ENCODE measurements around the gene NPR3. TPM values are rescaled to one million over a fixed set of nuclear protein-coding genes. Genes with fewer than 3 reads are reported as not detected.

NPR3 gene
- total and polyA plus RNA-seq, 3 donors from 2014 or later, result 2.8 to 3.9 (median 3.2) TPM

DNA sequence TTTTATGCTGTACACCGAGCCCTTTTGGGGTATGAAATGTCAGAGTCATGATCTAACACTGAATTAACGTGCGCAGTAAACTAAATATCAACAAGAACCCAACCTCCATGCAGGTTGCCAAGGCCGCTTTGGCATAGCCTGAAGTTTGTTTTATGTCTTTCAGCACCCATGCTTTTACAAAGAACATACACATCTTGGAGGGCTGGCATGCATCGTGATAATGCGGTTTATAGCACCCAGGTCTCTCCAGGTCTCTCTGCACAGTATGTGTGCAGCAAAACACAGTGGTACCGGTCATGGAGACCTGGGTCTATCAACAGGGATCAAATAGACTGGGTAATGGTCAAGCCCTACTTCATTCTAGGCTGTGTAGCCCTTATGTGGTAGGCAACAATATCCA lies 11.8 kb downstream of the NPR3 start:
- no peak for TF ChIP-seq POLR2A (IDR thresholded peaks at IDR 0.05)
- TF ChIP-seq, protein P1, sequence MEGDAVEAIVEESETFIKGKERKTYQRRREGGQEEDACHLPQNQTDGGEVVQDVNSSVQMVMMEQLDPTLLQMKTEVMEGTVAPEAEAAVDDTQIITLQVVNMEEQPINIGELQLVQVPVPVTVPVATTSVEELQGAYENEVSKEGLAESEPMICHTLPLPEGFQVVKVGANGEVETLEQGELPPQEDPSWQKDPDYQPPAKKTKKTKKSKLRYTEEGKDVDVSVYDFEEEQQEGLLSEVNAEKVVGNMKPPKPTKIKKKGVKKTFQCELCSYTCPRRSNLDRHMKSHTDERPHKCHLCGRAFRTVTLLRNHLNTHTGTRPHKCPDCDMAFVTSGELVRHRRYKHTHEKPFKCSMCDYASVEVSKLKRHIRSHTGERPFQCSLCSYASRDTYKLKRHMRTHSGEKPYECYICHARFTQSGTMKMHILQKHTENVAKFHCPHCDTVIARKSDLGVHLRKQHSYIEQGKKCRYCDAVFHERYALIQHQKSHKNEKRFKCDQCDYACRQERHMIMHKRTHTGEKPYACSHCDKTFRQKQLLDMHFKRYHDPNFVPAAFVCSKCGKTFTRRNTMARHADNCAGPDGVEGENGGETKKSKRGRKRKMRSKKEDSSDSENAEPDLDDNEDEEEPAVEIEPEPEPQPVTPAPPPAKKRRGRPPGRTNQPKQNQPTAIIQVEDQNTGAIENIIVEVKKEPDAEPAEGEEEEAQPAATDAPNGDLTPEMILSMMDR (IDR thresholded peaks at IDR 0.05), result no peak
- intact Hi-C loops (cut with DNase I; ENCODE audit: low total_unique reads), result no loop called here
- H3K36me3 ChIP-seq (ENCODE audit: low read depth, missing control alignments), result no peaks in the 10 kb centered on the region
- no peaks in the 10 kb centered on the region for H3K4me1 ChIP-seq
- no peak overlapping the region for H3K27ac ChIP-seq
- no peaks in the 10 kb centered on the region for H3K27me3 ChIP-seq
- H3K4me3 ChIP-seq, result no peak overlapping the region
- H3K9me3 ChIP-seq, result no peaks in the 10 kb centered on the region
- DNase-seq, result no peak
- WGBS, 2 donors, result 95 to 96% methylated on average over 7 of the region's 7 CpGs

DNA sequence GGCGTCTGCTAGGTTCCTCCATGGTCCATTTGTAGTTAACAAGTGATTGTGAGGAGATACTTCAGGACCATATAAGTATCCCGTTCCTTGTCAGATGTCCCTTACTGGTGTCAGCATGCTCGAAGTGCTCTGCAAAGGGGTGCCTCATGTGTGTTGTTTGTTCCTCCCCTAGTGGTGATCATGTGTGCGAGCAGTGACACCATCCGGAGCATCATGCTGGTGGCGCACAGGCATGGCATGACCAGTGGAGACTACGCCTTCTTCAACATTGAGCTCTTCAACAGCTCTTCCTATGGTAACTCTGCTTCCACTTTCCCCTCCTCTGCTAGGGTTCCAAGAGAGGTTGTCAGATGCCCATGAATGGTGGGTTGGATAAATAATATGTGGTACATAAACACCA lies 13.4 kb downstream of the NPR3 start:
- no peaks in the 10 kb centered on the region for H3K27me3 ChIP-seq
- TF ChIP-seq, protein P1 (IDR thresholded peaks at IDR 0.05), result no peak
- TF ChIP-seq POLR2A (IDR thresholded peaks at IDR 0.05), result no peak
- H3K4me1 ChIP-seq, result no peaks in the 10 kb centered on the region
- DNase-seq, result no peak
- H3K36me3 ChIP-seq (ENCODE audit: low read depth, missing control alignments), result no peaks in the 10 kb centered on the region
- no peaks in the 10 kb centered on the region for H3K9me3 ChIP-seq
- no peak overlapping the region for H3K4me3 ChIP-seq
- intact Hi-C loops (cut with DNase I; ENCODE audit: low total_unique reads), result no loop called here
- H3K27ac ChIP-seq, result no peak overlapping the region
- WGBS, 2 donors, result 87 to 96% methylated on average over 7 of the region's 7 CpGs

DNA sequence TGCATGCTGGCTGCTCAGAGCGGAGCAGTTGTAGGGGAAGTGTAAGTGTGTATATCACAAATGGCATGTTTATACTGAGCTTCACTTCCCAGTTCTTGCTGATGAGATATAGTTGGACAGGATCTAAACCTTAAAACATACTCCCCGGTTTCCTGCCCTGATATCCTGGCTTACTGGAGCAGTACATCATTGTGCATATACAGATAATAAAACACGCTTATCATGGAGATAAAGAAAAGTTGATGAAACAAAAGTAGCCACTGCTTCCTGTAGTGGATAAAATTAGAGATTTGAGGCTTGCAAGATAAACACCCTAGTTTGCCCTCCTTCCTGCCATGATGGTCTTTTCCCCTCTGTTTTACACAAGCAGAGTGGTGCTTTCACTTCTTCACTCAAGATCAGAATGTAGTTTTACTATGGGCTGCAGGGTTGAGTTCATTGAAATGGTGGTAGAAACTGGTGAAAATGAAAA lies 15.0 kb downstream of the NPR3 start:
- TF ChIP-seq, protein P1 (IDR thresholded peaks at IDR 0.05), result no peak
- no peak for TF ChIP-seq POLR2A (IDR thresholded peaks at IDR 0.05)
- H3K9me3 ChIP-seq, result no peaks in the 10 kb centered on the region
- no peak overlapping the region for H3K27ac ChIP-seq
- no peak overlapping the region for H3K4me3 ChIP-seq
- DNase-seq, result no peak
- H3K4me1 ChIP-seq, result no peaks in the 10 kb centered on the region
- intact Hi-C loops (cut with DNase I; ENCODE audit: low total_unique reads), result no loop called here
- H3K27me3 ChIP-seq, result no peaks in the 10 kb centered on the region
- WGBS, 2 donors, result 54 to 70% methylated on average over 3 of the region's 3 CpGs
- H3K36me3 ChIP-seq (ENCODE audit: low read depth, missing control alignments), result no peaks in the 10 kb centered on the region

DNA sequence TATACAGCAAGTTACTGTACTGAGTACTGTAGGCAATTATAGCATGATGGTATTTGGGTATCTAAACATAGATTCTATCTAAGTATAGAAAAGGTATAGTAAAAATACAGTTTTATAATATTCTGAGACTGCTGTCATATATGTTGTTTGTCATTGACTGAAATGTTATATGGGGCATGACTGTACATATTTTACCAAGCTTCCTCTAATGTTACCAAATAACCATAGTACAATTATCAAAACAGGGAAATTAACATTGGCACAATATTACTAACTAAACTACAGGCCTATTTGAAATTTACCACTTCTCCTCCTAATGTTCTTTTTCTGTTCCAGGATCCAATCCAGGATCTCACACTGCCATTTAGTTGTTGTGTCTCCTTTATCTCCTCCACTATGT lies 18.5 kb downstream of the NPR3 start:
- H3K27ac ChIP-seq, result no peak overlapping the region
- no peak overlapping the region for H3K4me3 ChIP-seq
- H3K9me3 ChIP-seq, result no peaks in the 10 kb centered on the region
- no peaks in the 10 kb centered on the region for H3K36me3 ChIP-seq (ENCODE audit: low read depth, missing control alignments)
- intact Hi-C loops (cut with DNase I; ENCODE audit: low total_unique reads), result no loop called here
- no peaks in the 10 kb centered on the region for H3K4me1 ChIP-seq
- DNase-seq, result no peak
- no peaks in the 10 kb centered on the region for H3K27me3 ChIP-seq
- TF ChIP-seq, protein P1 (IDR thresholded peaks at IDR 0.05), result no peak
- no peak for TF ChIP-seq POLR2A (IDR thresholded peaks at IDR 0.05)

DNA sequence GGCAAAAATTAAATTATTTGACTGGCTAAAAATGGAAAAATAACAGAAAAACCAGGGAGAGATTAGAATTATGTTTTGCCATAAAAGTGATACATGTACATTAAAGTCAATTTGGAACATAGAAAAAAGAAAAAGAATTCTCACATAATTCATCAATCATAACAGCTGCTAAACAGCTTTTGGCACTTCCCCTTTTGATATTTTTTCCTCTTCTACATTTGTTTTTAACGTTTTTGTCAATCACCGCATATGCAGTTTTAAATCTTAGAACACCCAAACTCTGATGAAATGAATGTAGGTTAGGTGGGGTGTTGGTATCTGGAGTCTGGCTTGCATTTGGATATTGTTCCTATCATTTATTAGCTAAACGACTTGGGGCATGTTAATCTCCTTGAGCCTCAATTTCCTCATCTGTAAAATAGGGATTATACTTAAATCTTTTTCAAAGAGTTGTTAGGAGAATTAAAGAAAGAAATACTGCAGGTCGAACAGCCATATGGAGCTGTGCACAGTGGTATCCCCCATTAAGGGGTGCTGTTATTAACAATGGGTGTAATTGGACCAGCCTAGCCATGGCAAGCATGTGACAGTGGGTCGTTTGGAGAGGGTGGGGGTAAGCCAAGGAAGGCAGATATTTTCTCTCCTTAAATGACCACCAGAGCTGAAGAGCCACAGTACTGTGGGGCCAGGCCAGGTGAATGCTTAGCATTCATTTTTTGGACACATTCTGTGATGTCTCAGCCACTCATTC lies 22.6 kb downstream of the NPR3 start:
- TF ChIP-seq POLR2A (IDR thresholded peaks at IDR 0.05), result no peak
- TF ChIP-seq, protein P1 (IDR thresholded peaks at IDR 0.05), result no peak
- H3K4me3 ChIP-seq, result no peak overlapping the region
- no peak for DNase-seq
- intact Hi-C loops (cut with DNase I; ENCODE audit: low total_unique reads), result no loop called here
- no peak overlapping the region for H3K27ac ChIP-seq
- no peaks in the 10 kb centered on the region for H3K27me3 ChIP-seq
- H3K36me3 ChIP-seq (ENCODE audit: low read depth, missing control alignments), result no peaks in the 10 kb centered on the region
- 74 to 82% methylated on average over 5 of the region's 5 CpGs for WGBS, 2 donors
- H3K4me1 ChIP-seq, result no peaks in the 10 kb centered on the region
- H3K9me3 ChIP-seq, result no peaks in the 10 kb centered on the region
